Stimulated activated effector memory CD8-positive, alpha-beta T cell treated with anti-CD3 and anti-CD28 coated beads, Interleukin-12 subunit alpha, Interleukin-12 subunit beta, amount 100 ng/mL, for 72 hours (primary cell): ENCODE measurements around the gene RASGEF1C.
A peak's percentile ranks its signal among the peaks of the same experiment; 100 is the strongest.

Experiments
- ATAC-seq: fragments of 150-1000 bp; cut with Tn5 transposase; 2 replicates; pipeline ENCODE4 v1.10.0; 2021
- DNase-seq, 2 donors: peaks; one replicate each; pipeline ENCODE4 v3.0.0; 2021 to 2022; ENCODE audit warnings: low spot score in 2 of 2
- H3K27ac Mint-ChIP-seq: one replicate; pipeline ENCODE4 v1.8.0; 2022; ENCODE audit warnings: mild to moderate bottlenecking, mixed read lengths
- H3K36me3 Mint-ChIP-seq: one replicate; pipeline ENCODE4 v1.8.0; 2022; ENCODE audit warnings: mild to moderate bottlenecking, mixed read lengths
- H3K4me1 Mint-ChIP-seq: one replicate; pipeline ENCODE4 v1.8.0; 2022; ENCODE audit warnings: mixed read lengths
- H3K4me3 Mint-ChIP-seq: one replicate; pipeline ENCODE4 v1.8.0; 2022; ENCODE audit warnings: mild to moderate bottlenecking, mixed read lengths
- H3K9me3 Mint-ChIP-seq: one replicate; pipeline ENCODE4 v1.8.0; 2022; ENCODE audit warnings: mixed read lengths

Gene RASGEF1C

DNA sequence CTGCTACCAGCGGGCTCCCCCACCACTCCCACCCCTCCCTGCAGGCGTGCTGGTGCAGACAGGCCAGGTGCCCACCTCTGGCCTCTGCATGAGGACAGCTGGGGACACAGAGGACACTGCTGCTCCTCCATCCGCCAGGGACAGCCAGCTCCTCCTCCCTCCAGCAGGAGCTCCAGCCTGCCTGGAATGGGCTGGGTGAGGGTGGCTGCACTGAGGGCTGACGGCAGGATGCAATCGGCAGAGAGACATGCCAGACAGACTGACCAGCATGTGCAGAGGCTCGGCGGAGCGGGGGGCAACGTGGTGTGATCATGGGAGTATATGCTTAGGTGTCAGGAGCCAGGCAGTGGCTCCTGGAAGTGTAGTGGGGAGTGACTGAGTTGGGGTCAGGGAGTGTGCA lies 68.4 kb downstream of the RASGEF1C start:
- no peak for DNase-seq
- no peak for ATAC-seq
- Mint-ChIP-seq H3K9me3 (no peaks in the 10 kb centered on the region), H3K4me3 (no peak overlapping the region), H3K4me1 (peaks cover 5% of the 10 kb centered on the region), H3K27ac (no peak overlapping the region), H3K36me3 (no peaks in the 10 kb centered on the region)

DNA sequence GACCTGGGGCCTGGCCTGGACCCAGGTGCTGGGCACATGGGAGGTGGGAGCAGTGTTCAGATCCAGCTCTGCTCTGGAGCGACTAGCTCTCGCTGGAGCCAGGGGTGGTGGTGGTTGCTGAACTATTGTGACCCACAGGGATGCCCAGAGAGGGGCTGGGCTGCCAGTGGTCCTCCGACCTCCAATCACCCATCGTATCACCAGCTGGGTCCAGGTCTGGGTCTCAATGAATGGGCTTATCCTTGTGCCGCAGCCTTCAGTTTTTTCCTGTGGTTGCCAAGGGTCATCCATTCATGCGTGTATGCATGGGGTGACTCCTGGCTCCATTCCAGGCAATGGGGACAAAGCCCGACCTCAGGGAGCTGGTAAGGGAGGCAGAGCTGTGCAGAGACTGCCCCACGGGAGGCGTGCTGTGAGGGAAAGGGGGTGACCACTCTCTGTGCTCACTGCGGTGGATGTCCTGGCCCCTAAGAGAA lies 68.9 kb downstream of the RASGEF1C start:
- Mint-ChIP-seq H3K36me3 (no peaks in the 10 kb centered on the region), H3K9me3 (no peaks in the 10 kb centered on the region), H3K4me1 (peaks cover 9% of the 10 kb centered on the region), H3K4me3 (no peak overlapping the region), H3K27ac (no peak overlapping the region)
- no peak for DNase-seq
- no peak for ATAC-seq

DNA sequence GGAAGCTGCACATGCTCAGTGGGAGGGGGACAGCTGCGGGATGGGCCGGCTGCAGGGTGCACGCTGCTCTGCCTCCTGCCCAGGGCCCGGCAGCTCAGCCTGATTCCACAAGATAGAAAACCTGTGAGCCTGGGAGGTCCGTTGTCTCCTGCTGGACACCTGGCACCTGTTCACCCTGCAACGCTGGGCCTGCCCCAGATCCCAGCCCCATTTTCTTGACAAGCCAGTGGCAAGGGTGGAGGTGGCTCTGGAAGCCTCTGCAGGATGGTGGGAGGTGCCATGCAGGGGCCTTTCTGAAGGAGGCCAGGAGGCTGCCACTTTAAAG lies 69.3 kb downstream of the RASGEF1C start:
- H3K4me3 Mint-ChIP-seq = no peak overlapping the region
- DNase-seq (no peak), ATAC-seq (no peak)
- H3K9me3 Mint-ChIP-seq = no peaks in the 10 kb centered on the region
- no peaks in the 10 kb centered on the region for H3K36me3 Mint-ChIP-seq
- H3K27ac Mint-ChIP-seq = no peak overlapping the region
- H3K4me1 Mint-ChIP-seq = peaks cover 14% of the 10 kb centered on the region

DNA sequence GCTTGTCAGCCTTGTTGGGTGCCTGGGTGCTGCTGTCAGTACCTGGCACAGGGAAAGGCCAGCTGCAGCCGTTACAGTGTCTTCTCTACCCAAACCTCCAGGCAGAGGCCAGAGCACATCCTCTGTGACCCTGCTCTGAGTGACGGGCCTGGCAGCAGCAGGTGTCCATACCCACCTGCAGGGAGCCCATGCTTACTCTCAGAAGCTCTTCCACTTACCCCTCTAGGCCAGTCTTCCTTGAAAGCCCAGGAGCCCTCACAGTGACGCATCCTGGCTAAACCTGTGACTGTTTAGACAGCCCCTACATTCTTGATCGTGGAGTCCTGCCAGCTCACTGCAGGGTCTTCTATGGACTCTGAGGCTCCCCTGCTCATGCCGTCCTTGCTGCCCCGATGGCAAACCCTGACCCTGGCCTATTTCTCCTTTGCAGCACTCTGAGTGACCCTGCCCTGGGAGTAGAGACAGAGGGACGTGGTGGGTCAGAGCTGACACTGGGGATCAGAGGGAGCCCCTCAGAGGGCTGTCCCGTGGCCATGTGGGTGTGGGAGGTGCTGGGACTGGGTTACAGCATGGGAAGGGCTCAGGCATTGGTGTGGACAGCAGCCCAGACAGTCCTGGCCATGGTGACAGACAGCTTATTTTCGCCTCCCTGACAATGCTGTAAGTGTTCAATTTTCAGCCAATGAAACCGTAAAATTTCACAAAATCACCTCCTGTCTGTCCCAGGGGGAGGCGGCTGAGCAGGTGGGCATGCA lies 69.9 kb downstream of the RASGEF1C start:
- Mint-ChIP-seq H3K27ac (peak overlapping the region; percentile 36), H3K36me3 (no peaks in the 10 kb centered on the region), H3K4me3 (no peak overlapping the region), H3K9me3 (no peaks in the 10 kb centered on the region), H3K4me1 (peaks cover 14% of the 10 kb centered on the region)
- DNase-seq (peak in 1 of 2 donors; percentile 38), ATAC-seq (no peak)

DNA sequence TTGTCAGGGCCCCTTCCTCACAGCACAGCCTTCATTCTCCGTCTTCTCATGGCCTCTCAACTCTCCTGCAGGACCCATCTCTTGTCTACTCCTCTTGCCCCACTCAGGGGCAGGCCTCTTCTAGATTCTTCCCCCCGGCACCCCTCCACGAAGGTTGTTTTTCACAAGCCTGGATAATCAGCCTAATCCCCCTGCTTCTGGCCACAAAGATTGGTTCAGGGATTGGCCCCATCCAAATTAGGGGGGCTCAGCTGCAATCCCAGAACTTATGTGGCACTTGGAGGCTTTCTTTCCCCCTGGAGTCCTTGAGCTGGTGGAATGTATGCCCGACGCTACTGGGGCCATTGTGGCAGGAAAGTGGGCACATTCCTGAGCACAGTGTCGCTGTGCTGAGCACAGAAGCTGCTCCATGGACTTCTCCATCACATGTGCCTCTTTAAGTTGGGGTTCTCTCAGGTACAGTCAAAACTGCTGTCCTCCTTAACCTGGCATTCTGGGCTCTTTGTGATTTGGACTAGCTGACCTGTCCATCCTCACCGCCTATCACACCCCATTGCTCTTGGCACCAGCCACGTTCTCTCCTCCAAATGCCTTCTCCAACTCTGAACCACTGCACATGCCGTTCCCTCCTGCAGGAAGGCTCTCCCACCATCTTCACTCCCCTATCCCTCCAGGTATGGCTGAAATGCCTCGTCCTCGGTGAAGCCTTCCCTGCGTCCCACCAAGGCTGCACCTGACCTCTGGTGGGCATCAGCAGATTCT lies 70.6 kb downstream of the RASGEF1C start:
- H3K27ac Mint-ChIP-seq = peak overlapping the region; percentile 36
- no peaks in the 10 kb centered on the region for H3K36me3 Mint-ChIP-seq
- H3K4me3 Mint-ChIP-seq = no peak overlapping the region
- ATAC-seq (no peak), DNase-seq (no peak)
- peaks cover 14% of the 10 kb centered on the region for H3K4me1 Mint-ChIP-seq
- H3K9me3 Mint-ChIP-seq = no peaks in the 10 kb centered on the region

DNA sequence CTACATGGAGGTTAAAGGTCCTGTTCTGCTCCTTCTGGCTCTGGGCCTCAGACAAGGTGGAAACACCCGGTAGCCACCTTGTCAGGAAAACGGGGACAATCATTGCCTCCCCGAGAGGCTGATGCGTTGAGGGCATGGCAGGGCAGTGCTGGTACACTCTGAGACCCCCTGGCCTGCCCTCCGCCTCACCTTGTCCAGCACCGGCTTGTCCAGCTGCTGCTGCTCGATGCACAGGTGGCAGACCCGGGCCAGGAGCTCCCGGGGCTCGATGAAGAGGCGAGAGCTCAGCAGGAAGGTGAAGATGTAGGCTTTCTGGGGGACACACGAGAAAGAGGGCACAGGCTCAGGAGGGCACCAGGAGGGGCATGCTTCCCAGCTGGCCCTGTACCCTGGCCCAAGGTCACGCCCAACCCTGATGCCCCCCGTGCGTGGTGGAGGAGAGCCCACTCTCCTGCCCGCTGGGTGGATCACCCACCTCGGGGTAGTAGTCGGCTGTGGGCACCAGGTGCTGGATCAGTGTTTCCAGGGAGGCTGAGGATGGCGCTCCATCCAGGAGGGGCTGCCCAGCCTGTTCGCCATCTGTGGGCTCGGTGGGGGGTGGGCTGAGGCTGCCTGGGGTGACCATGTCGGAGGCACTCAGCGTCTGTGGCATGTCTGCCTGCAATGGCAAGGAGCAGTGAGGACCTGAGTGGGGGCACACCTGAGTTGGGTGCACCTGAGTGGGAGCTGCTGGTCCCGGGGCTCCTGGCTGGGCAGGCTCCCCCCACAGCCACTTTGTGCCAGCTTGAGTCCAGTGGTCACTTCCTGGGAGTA lies 71.4 kb downstream of the RASGEF1C start:
- Mint-ChIP-seq H3K4me3 (no peak overlapping the region), H3K9me3 (no peaks in the 10 kb centered on the region), H3K4me1 (peaks cover 14% of the 10 kb centered on the region), H3K27ac (no peak overlapping the region), H3K36me3 (no peaks in the 10 kb centered on the region)
- ATAC-seq (no peak), DNase-seq (no peak)

DNA sequence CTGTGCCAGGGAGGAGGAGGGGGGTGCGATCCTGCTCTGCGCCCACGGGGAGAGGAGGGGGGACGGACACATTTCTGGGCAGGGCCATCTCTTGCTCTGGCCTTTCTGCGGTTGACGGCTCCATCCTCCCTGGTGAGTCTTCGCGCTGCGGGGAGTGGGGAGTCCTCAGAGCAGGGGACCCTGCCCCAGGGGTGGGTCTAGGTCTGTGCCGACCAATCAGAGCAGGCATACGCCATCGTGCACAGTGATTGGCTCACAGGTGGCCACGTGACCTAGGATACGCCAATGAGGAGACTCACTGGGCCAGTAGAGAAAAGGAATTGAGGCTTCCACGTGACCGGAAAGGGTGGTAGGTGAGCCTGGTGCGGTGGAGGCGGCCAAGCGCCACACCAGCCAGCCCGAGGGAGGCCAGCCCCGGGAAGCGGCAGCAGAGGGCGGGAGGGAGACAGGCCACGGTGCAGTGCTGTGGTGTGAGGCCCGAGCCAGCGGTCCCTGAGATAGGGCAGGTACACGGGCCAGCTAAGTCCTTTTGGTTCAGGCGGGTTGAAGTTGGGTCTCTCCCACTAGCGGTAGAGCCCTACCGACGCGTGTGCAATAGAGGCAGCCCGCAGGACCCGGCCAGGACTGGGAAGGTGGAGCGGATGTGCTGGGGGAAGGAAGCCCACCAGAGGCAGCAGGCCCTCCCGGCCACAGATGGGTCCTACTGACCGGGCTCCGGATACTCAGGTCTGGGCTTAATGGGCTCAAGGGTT lies 72.2 kb downstream of the RASGEF1C start:
- no peak for ATAC-seq
- Mint-ChIP-seq H3K36me3 (no peaks in the 10 kb centered on the region), H3K27ac (no peak overlapping the region)

DNA sequence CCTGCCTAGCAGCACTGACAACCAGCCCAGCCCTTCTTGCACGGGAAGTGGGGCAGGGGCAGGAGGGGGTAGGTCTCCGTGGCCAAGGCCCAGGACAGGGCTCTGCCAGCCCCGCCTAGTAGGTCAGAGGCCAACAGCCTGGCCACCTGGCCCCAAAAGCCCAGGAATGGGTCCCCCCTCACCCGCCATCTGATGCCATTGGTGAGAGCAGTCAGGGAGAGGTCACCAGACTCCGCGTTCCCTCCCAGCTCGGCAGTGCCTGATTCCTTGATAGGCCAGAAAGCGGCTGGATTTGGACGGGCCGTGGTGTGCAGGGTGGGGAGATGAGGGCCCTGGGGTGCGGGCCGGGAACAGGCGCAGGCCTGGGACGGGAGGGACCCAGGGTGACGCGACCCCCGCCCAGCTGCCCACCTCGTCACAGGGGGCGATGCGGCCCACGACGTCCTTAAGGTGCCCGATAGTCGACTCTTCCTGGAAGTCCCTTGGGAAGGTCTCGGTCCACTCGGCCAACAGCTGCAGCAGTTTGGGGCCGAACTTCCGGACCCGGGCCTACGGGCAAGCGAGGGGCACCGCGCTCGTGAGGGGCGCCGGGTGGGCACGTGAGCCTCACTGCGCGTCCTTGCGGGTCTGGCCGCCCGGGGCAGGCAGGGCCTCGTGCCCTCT lies 72.9 kb downstream of the RASGEF1C start:
- no peak for ATAC-seq
- Mint-ChIP-seq H3K36me3 (no peaks in the 10 kb centered on the region), H3K4me1 (peaks cover 14% of the 10 kb centered on the region), H3K9me3 (no peaks in the 10 kb centered on the region), H3K27ac (no peak overlapping the region), H3K4me3 (no peak overlapping the region)
- no peak for DNase-seq

More for the DNA sequence above, 72.2 kb downstream of the RASGEF1C start:
- H3K4me1 Mint-ChIP-seq = peaks cover 14% of the 10 kb centered on the region
- H3K9me3 Mint-ChIP-seq = no peaks in the 10 kb centered on the region
- no peak overlapping the region for H3K4me3 Mint-ChIP-seq
- DNase-seq = no peak

DNA sequence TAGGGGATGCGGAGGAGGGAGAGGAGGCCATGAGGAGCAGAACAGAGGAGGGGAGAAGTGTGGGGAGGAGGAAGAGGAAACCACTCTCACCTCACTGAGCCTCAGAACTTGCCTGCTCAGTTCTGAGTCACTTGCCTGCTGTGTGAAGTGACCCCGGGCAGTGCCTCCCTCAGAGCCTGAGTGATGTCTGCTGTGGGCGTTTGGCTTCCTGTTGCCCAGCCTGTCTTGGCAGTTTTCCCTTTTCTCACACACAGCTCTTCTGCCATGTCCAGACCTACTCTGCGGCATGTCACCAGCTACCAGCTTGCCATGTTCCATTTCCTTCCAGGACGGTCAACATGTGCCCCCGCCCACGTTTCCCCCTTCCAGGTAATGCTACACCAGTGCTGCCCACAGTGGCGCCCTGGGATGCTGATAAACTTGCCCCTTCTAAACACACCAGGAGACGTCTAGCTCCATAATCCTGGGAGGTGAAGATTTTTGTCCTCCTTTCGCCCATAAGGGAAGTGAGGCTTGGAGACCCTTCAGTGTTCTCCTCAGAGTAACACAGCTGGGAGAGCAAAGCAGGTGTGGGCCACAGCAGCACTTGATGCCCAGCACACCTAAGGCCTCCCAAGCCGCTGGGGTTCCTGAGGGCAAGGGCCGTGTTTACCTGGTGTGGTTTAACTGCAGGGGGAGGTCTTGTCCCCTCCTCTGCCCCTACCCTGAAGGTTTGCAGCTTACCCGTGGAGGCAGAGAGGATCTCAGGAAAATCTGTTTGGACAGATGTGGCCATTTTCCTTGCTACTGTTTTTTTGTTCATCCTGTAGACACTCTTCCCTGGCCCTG lies 73.7 kb downstream of the RASGEF1C start:
- Mint-ChIP-seq H3K4me1 (peaks cover 14% of the 10 kb centered on the region), H3K4me3 (peak overlapping the region; percentile 23), H3K9me3 (no peaks in the 10 kb centered on the region), H3K36me3 (no peaks in the 10 kb centered on the region), H3K27ac (no peak overlapping the region)
- DNase-seq (peak in 1 of 2 donors; percentile 21), ATAC-seq (peak; percentile 93)

DNA sequence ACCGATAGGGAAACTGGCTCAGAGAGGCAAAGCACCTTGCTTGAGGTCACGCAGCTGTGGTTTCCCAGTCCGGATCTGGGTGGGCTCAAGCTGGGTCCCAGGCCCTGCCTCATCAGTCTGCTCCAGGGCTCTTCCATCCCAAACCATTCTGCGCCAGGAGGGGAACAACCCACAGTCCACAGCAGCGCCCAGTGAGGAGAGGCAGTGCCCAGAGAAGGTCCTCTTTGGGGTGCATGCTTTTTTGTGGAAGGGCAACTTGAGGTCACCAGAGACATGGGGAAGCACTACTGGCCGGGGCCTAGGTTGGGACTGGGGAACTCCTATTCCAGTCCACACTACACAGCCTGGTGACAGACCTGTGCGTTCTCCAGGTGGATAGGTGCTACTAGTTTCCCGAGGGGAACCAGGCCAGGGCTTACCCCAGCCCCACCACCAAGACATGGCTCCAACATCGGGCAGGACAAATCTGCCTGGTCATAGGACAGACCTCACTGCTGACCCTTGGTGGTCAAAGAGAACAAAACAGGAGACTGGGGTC lies 75.0 kb downstream of the RASGEF1C start:
- H3K27ac Mint-ChIP-seq = no peak overlapping the region

DNA sequence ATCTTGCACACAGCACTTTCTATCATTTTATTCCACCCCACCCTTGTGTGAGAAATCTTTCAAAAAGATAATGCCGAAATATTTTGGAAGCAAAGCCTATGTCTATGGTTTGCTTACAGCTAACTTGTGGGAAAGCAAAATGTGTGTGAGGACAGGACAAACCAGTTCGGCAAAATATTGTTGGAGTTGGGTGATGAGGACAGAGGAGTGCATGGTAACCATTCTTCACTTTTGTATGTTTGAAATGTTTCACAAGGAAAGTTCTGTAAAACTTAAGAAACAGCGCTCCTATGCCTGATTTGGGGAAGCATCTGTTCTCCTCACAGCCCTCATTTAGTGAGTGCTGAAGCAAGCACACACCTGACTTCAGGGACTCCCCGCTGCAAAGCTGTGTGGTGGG lies 75.5 kb downstream of the RASGEF1C start:
- no peak for DNase-seq
- H3K4me3 Mint-ChIP-seq = no peak overlapping the region
- no peak for ATAC-seq
- peaks cover 14% of the 10 kb centered on the region for H3K4me1 Mint-ChIP-seq
- H3K36me3 Mint-ChIP-seq = no peaks in the 10 kb centered on the region
- no peaks in the 10 kb centered on the region for H3K9me3 Mint-ChIP-seq
- H3K27ac Mint-ChIP-seq = no peak overlapping the region

More for the DNA sequence above, 75.0 kb downstream of the RASGEF1C start:
- Mint-ChIP-seq H3K4me1 (peaks cover 14% of the 10 kb centered on the region), H3K36me3 (no peaks in the 10 kb centered on the region), H3K4me3 (no peak overlapping the region), H3K9me3 (no peaks in the 10 kb centered on the region)
- DNase-seq (no peak), ATAC-seq (no peak)

DNA sequence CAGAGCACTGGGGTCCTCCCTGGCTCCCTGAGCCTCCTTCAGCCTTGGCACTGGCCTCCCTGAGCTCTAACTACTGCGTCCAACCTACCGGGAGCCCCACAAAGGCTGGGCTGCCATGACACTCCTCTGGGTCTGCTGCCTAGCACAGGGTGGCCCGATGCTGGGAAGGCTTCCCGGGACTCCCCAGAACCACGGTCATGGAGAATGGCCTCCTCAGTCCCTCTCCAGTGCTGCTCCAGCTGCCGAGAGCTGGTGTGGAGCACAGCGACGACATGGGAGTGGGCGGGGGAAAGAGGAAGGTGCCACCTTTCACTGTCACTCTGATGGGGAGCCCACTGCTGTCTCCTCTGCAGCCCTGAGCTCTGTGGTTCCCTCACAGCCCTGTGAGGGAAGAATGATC lies 76.0 kb downstream of the RASGEF1C start:
- DNase-seq (no peak), ATAC-seq (no peak)
- Mint-ChIP-seq H3K9me3 (no peaks in the 10 kb centered on the region), H3K4me3 (no peak overlapping the region), H3K27ac (no peak overlapping the region), H3K4me1 (peaks cover 14% of the 10 kb centered on the region), H3K36me3 (no peaks in the 10 kb centered on the region)

DNA sequence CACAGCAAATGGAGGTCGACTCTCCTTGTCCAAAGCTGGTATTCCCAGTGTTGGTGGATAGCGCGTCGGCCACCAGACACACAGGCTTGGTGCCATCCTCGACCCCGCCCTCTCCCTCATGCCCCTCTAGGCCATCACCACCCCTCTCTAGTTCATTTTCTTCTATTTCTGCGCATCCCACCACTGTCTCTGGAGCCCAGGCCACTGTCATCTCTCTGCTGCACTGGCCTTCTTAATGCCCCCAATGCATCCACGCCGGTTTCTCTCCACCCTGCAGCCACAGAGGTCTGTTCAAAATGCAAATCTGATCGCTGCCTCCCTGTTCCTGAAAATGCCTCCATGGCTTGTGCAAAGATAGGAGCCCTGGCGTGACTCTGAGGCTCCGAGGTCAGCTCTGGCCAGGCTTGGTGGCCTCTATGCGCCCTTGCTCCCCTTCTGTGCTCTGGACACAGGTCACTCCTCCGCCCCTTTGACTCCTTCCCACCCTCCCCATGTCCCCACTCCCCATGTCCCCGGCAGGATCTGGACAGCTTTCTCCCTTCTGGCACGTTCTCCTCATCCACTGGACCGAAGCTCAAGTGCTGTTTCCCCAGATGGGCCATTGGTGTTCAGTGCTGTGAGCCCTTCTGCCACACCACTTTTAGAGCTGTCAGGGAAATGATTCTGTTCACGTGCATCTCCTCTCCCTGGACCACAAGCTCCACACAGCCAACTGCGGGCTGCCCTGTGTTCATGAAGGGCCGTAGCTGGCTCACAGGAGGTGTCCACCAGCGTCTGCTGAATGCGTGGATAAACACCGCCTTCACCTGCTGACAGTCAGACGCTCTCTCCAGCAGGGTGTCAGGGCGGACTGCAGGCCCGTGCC lies 77.9 kb downstream of the RASGEF1C start:
- ATAC-seq (no peak), DNase-seq (peak in 1 of 2 donors; percentile 25)
- H3K9me3 Mint-ChIP-seq = no peaks in the 10 kb centered on the region
- no peak overlapping the region for H3K27ac Mint-ChIP-seq
- H3K36me3 Mint-ChIP-seq = no peaks in the 10 kb centered on the region
- peaks cover 14% of the 10 kb centered on the region for H3K4me1 Mint-ChIP-seq
- no peak overlapping the region for H3K4me3 Mint-ChIP-seq
